Transverse colon (tissue), 3 donors: ENCODE measurements around the gene ERCC6L2.

Experiments
- POLR2A ChIP-seq: fragments of 450-650 bp; IDR thresholded peaks from one replicate; pipeline ENCODE4 v1.6.1; 2016; ENCODE audit warnings: antibody characterized with exemption, mild to moderate bottlenecking, moderate library complexity
- TF ChIP-seq, protein P1 (sequence below), 5 experiments: fragments of 200-600 bp in 3 of 5; fragments of 450-650 bp in 2 of 5; sonication (generic) in 3 of 5; IDR thresholded peaks; 1 replicate in 2 of 5; 2 replicates in 3 of 5; pipeline ENCODE4 v1.5.1; 2016 to 2017; ENCODE audit warnings: antibody characterized with exemption in 5 of 5, inconsistent platforms in 3 of 5, mild to moderate bottlenecking in 2 of 5, moderate library complexity in 1 of 5

GRCh38 chr9:95833546-95834178 is 41.8 kb upstream of the ERCC6L2 start:
- TF ChIP-seq, protein P1, sequence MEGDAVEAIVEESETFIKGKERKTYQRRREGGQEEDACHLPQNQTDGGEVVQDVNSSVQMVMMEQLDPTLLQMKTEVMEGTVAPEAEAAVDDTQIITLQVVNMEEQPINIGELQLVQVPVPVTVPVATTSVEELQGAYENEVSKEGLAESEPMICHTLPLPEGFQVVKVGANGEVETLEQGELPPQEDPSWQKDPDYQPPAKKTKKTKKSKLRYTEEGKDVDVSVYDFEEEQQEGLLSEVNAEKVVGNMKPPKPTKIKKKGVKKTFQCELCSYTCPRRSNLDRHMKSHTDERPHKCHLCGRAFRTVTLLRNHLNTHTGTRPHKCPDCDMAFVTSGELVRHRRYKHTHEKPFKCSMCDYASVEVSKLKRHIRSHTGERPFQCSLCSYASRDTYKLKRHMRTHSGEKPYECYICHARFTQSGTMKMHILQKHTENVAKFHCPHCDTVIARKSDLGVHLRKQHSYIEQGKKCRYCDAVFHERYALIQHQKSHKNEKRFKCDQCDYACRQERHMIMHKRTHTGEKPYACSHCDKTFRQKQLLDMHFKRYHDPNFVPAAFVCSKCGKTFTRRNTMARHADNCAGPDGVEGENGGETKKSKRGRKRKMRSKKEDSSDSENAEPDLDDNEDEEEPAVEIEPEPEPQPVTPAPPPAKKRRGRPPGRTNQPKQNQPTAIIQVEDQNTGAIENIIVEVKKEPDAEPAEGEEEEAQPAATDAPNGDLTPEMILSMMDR (IDR thresholded peaks at IDR 0.05): no peak
- TF ChIP-seq POLR2A: no peak
